H1 (cell line): ENCODE results near the gene CHSY3. TPM values are rescaled to one million over a fixed set of nuclear protein-coding genes. Genes with fewer than 3 reads are reported as not detected.

Experiments used
- CTCF ChIA-PET: fragments of 300-600 bp; sonication (Branson Sonifier 250); formaldehyde crosslinking; loops from one replicate; lab custom pipeline; 2021; ENCODE audit not compliant: partially characterized antibody; lab: Charles Lee
- POLR2A ChIA-PET: fragments of 300-600 bp; sonication (Branson Sonifier 250); formaldehyde crosslinking; loops from one replicate; lab custom pipeline; 2021; ENCODE audit warnings: inconsistent platforms; ENCODE audit not compliant: partially characterized antibody; lab: Charles Lee
- DNase-seq, 2 experiments: peaks; one replicate each; pipeline versions ENCODE4 v3.0.0 to v3.0.0-alpha.2; 2010 to 2022; ENCODE audit warnings: low spot score in 2 of 2, low read depth in 1 of 2, mixed read lengths in 1 of 2
- FAIRE-seq: peaks from 2 replicates; lab custom pipeline; 2011; peaks lifted over from hg19 to GRCh38; lab: Jason Lieb, UNC
- H2AFZ ChIP-seq: 2 replicates; pipeline ENCODE4 v1.8.1; 2012; ENCODE audit warnings: low read length, inconsistent platforms
- H2AK5ac ChIP-seq: 2 replicates; pipeline ENCODE4 v1.6.1; 2013; ENCODE audit warnings: low read depth, low read length
- H2BK120ac ChIP-seq: replicated peaks from 2 replicates; pipeline ENCODE3; 2013; ENCODE audit warnings: low read depth, low read length, inconsistent platforms
- H2BK12ac ChIP-seq: 2 replicates; pipeline ENCODE4 v1.6.1; 2013; ENCODE audit warnings: low read depth, low read length
- H2BK15ac ChIP-seq: 2 replicates; pipeline ENCODE4 v1.6.1; 2013; ENCODE audit warnings: low read length
- H2BK20ac ChIP-seq: 2 replicates; pipeline ENCODE4 v1.6.1; 2013; ENCODE audit warnings: low read length
- H2BK5ac ChIP-seq: 2 replicates; pipeline ENCODE4 v1.6.1; 2013; ENCODE audit warnings: low read depth, low read length
- H3K14ac ChIP-seq: 2 replicates; pipeline ENCODE4 v1.6.1; 2013; ENCODE audit warnings: inconsistent platforms; ENCODE audit not compliant: insufficient read length
- H3K18ac ChIP-seq: 2 replicates; pipeline ENCODE4 v1.6.1; 2013; ENCODE audit warnings: low read length; ENCODE audit errors: extremely low read depth
- H3K23ac ChIP-seq: 2 replicates; pipeline ENCODE4 v1.6.1; 2013; ENCODE audit warnings: inconsistent platforms; ENCODE audit not compliant: insufficient read length
- H3K23me2 ChIP-seq: 2 replicates; pipeline ENCODE4 v1.6.1; 2013; ENCODE audit warnings: low read depth, low read length
- H3K27ac ChIP-seq: 2 replicates; pipeline ENCODE4 v1.6.1; 2011; ENCODE audit warnings: low read depth, low read length, inconsistent platforms
- H3K27me3 ChIP-seq, 4 experiments: replicated peaks in 1 of 4; 1 replicate in 1 of 4; 2 replicates in 3 of 4; pipeline versions ENCODE4 v1.6.1 to v1.8.1; 2011 to 2013; ENCODE audit warnings: low read length in 3 of 4, mild to moderate bottlenecking in 3 of 4, inconsistent platforms in 2 of 4, mixed read lengths in 2 of 4, moderate library complexity in 1 of 4; ENCODE audit not compliant: control insufficient read depth in 3 of 4, insufficient read depth in 3 of 4; ENCODE audit errors: extremely low read depth in 1 of 4
- H3K36me3 ChIP-seq, 4 experiments: 2 replicates each; pipeline versions ENCODE4 v1.6.1 to v1.8.1; 2011 to 2013; ENCODE audit warnings: mild to moderate bottlenecking in 4 of 4, low read length in 3 of 4, moderate library complexity in 2 of 4, control low read depth in 1 of 4, inconsistent platforms in 1 of 4; ENCODE audit not compliant: insufficient read depth in 4 of 4, control insufficient read depth in 2 of 4
- H3K4ac ChIP-seq: replicated peaks from 2 replicates; pipeline ENCODE3; 2013; ENCODE audit warnings: low read length, low read depth, mixed read lengths, inconsistent platforms; ENCODE audit not compliant: insufficient read length
- H3K4me1 ChIP-seq, 4 experiments: replicated peaks in 1 of 4; 1 replicate in 1 of 4; 2 replicates in 3 of 4; pipeline versions ENCODE4 v1.6.1 to v1.8.1; 2011 to 2013; ENCODE audit warnings: low read length in 3 of 4, inconsistent platforms in 2 of 4, mixed read lengths in 1 of 4; ENCODE audit not compliant: insufficient read depth in 4 of 4, control insufficient read depth in 3 of 4
- H3K4me2 ChIP-seq, 2 experiments: 2 replicates each; pipeline versions ENCODE4 v1.6.1 to v1.8.1; 2011 to 2013; ENCODE audit warnings: low read depth in 2 of 2, low read length in 2 of 2, control low read depth in 1 of 2, inconsistent platforms in 1 of 2, mild to moderate bottlenecking in 1 of 2; ENCODE audit not compliant: insufficient read depth in 1 of 2
- H3K4me3 ChIP-seq, 4 experiments: fragments of 200-600, 300-600 bp in 1 of 4; sonication (generic), shearing (Covaris generic), sonication (Bioruptor Twin) in 1 of 4; 2 replicates each; pipeline versions ENCODE4 v1.5.1 to v1.8.1; 2011 to 2016; ENCODE audit warnings: low read length in 4 of 4, low read depth in 3 of 4, control low read depth in 2 of 4, inconsistent platforms in 2 of 4, mild to moderate bottlenecking in 2 of 4, mixed read lengths in 1 of 4, moderate library complexity in 1 of 4; ENCODE audit not compliant: insufficient read depth in 2 of 4; ENCODE audit errors: extremely low read depth in 1 of 4
- H3K56ac ChIP-seq: replicated peaks from 2 replicates; pipeline ENCODE3; 2013; ENCODE audit warnings: low read depth, mild to moderate bottlenecking, mixed read lengths, low read length, inconsistent platforms; ENCODE audit not compliant: insufficient read length
- H3K79me1 ChIP-seq: 2 replicates; pipeline ENCODE4 v1.6.1; 2013; ENCODE audit warnings: low read depth, low read length, control low read depth
- H3K79me2 ChIP-seq, 2 experiments: 2 replicates each; pipeline versions ENCODE4 v1.6.1 to v1.8.1; 2012 to 2013; ENCODE audit warnings: low read length in 2 of 2, mild to moderate bottlenecking in 2 of 2, inconsistent platforms in 1 of 2; ENCODE audit not compliant: insufficient read depth in 2 of 2, control insufficient read depth in 1 of 2
- H3K9ac ChIP-seq, 4 experiments: replicated peaks in 1 of 4; 1 replicate in 1 of 4; 2 replicates in 3 of 4; pipeline versions ENCODE4 v1.6.1 to v1.8.1; 2011 to 2013; ENCODE audit warnings: low read depth in 3 of 4, low read length in 3 of 4, control low read depth in 2 of 4, mild to moderate bottlenecking in 2 of 4, moderate library complexity in 2 of 4, inconsistent platforms in 1 of 4; ENCODE audit errors: extremely low read depth in 1 of 4
- H3K9me3 ChIP-seq, 2 experiments: 2 replicates each; pipeline versions ENCODE4 v1.6.1 to v1.8.1; 2012 to 2013; ENCODE audit warnings: mild to moderate bottlenecking in 2 of 2, moderate library complexity in 2 of 2, control low read depth in 1 of 2, inconsistent platforms in 1 of 2, low read depth in 1 of 2, low read length in 1 of 2, mixed read lengths in 1 of 2; ENCODE audit not compliant: insufficient read depth in 2 of 2
- H4K20me1 ChIP-seq, 2 experiments: replicated peaks in 1 of 2; 2 replicates each; pipeline versions ENCODE3 to v1.8.1; 2011 to 2013; ENCODE audit warnings: inconsistent platforms in 2 of 2, low read length in 2 of 2, mild to moderate bottlenecking in 1 of 2; ENCODE audit not compliant: insufficient read depth in 2 of 2, control insufficient read depth in 1 of 2
- H4K5ac ChIP-seq: 2 replicates; pipeline ENCODE4 v1.6.1; 2013; ENCODE audit warnings: low read length, low read depth, mixed read lengths, inconsistent platforms; ENCODE audit not compliant: insufficient read length
- H4K8ac ChIP-seq: 2 replicates; pipeline ENCODE4 v1.8.0; 2013; ENCODE audit warnings: mild to moderate bottlenecking, moderate library complexity, low read length, inconsistent platforms; ENCODE audit not compliant: insufficient read depth; ENCODE audit errors: extremely low read depth
- H4K91ac ChIP-seq: replicated peaks from 2 replicates; pipeline ENCODE3; 2013; ENCODE audit warnings: low read length, mixed read lengths, inconsistent platforms; ENCODE audit not compliant: insufficient read length
- HDAC2 ChIP-seq, 2 experiments: fragments of 300-600 bp in 1 of 2; sonication (generic) in 1 of 2; IDR thresholded peaks; 2 replicates each; pipeline ENCODE4 v1.6.1; 2011 to 2012; ENCODE audit warnings: low read depth in 2 of 2, low read length in 2 of 2, mild to moderate bottlenecking in 2 of 2, moderate library complexity in 2 of 2, borderline replicate concordance in 1 of 2, inconsistent platforms in 1 of 2
- JUN ChIP-seq: IDR thresholded peaks from 2 replicates; pipeline ENCODE4 v1.6.1; 2011; ENCODE audit warnings: low read depth, mild to moderate bottlenecking, improper control_type of control experiment, low read length
- KDM1A ChIP-seq: fragments of 200-600, 300-600 bp; sonication (generic); IDR thresholded peaks from 2 replicates; pipeline ENCODE4 v1.7.1; 2016; ENCODE audit warnings: mild to moderate bottlenecking, low read length, borderline replicate concordance
- KDM4A ChIP-seq: IDR thresholded peaks from one replicate; pipeline ENCODE4 v1.7.1; 2012; ENCODE audit warnings: low read depth, mild to moderate bottlenecking, moderate library complexity, low read length, inconsistent platforms; ENCODE audit not compliant: severe bottlenecking
- SAP30 ChIP-seq: fragments of 300-600 bp; sonication (generic); IDR thresholded peaks from 2 replicates; pipeline ENCODE4 v1.7.1; 2012; ENCODE audit warnings: low read length, moderate library complexity, mild to moderate bottlenecking, inconsistent platforms; ENCODE audit not compliant: insufficient read depth, insufficient replicate concordance
- SIRT6 ChIP-seq: IDR thresholded peaks from one replicate; pipeline ENCODE4 v1.7.1; 2012; ENCODE audit warnings: low read length, inconsistent platforms
- TEAD4 ChIP-seq: IDR thresholded peaks from 2 replicates; pipeline ENCODE4 v1.6.1; 2012; ENCODE audit warnings: low read depth, low read length, inconsistent platforms, mixed read lengths
- polyA plus RNA-seq, 7 experiments: library from polyadenylated mRNA; depleted of rRNA in 3 of 7; stranded (reverse) in 5 of 7; unstranded in 2 of 7; fragments of >200 nt in 5 of 7; fragments of 200-250 nt in 2 of 7; gene quantifications; 1 replicate in 5 of 7; 2 replicates in 1 of 7; 4 replicates in 1 of 7; pipeline versions ENCODE4 v1.2.1 to v1.2.3, GENCODE V29; 2011 to 2013; ENCODE audit warnings: missing spikeins in 2 of 7, mixed read lengths in 2 of 7
- total RNA-seq: library from RNA; stranded (reverse); fragmentation: NEBNext Ultra II Directional; extraction: Animal tissue kit (Norgen Biotek cat#: 25700); gene quantifications from 2 replicates; pipeline ENCODE4 v1.2.1, GENCODE V29; 2021

CHSY3 gene
- total and polyA plus RNA-seq, 2 of the 8 experiments (the other 6 are each of a cell fraction or from before 2014, with no cell fraction given) = 0.24 to 1.8 TPM

GRCh38 chr5:130171699-130172098 lies 267.4 kb downstream of the CHSY3 start:
- no peak overlapping the region for H2BK20ac ChIP-seq
- no peak overlapping the region for H3K4me3 ChIP-seq
- no peaks in the 10 kb centered on the region for H3K23me2 ChIP-seq
- H2BK12ac ChIP-seq = no peak overlapping the region
- ChIA-PET POLR2A (interaction anchor here (0.9 kb wide), 1 partner anchor 16 kb away, joined by 3 read pairs; no protein-coding TSS in a partner anchor), CTCF (interaction anchor here (1.2 kb wide), 1 partner anchor 206 kb away, joined by 3 read pairs; no protein-coding TSS in a partner anchor)
- H3K4me2 ChIP-seq = no peak overlapping the region
- H3K9ac ChIP-seq = no peak overlapping the region
- H3K4ac ChIP-seq = no peak overlapping the region
- H3K4me1 ChIP-seq = peaks cover 0 to 8% (median 5%) of the 10 kb centered on the region in 4 experiments; a peak in 5 of 7 replicates
- no peak overlapping the region for H3K23ac ChIP-seq
- no peak overlapping the region for H4K5ac ChIP-seq
- H3K79me2 ChIP-seq = no peaks in the 10 kb centered on the region
- H3K27me3 ChIP-seq = no peaks in the 10 kb centered on the region
- H2AFZ ChIP-seq = no peak overlapping the region
- no peak overlapping the region for H2AK5ac ChIP-seq
- no peaks in the 10 kb centered on the region for H3K9me3 ChIP-seq
- FAIRE-seq = no peak
- H3K27ac ChIP-seq = no peak overlapping the region
- no peak overlapping the region for H3K14ac ChIP-seq
- TF ChIP-seq SIRT6 = no peak
- TF ChIP-seq SAP30 = no peak
- TF ChIP-seq HDAC2 (IDR thresholded peaks at IDR 0.05; ENCODE audit: borderline replicate concordance in 1 of 2, low read depth in 2 of 2, low read length in 2 of 2) = no peak
- TF ChIP-seq KDM4A = no peak
- TF ChIP-seq JUN = no peak
- TF ChIP-seq TEAD4 = no peak
- TF ChIP-seq KDM1A = no peak
- TF ChIP-seq, all 59 proteins: peak for 0
- Histone ChIP-seq H2BK15ac (no peak overlapping the region), H4K20me1 (no peaks in the 10 kb centered on the region), H2BK120ac (no peak overlapping the region), H4K8ac (no peak overlapping the region), H3K18ac (no peak overlapping the region), H2BK5ac (no peak overlapping the region), H3K79me1 (no peaks in the 10 kb centered on the region), H3K36me3 (no peaks in the 10 kb centered on the region), H3K56ac (no peak overlapping the region), H4K91ac (no peak overlapping the region)
- DNase-seq = no peak
